Stomach (tissue), 9 donors: Measurements from ENCODE around the gene SHISA5. TPM values are rescaled to one million over a fixed set of nuclear protein-coding genes. Genes with fewer than 3 reads are reported as not detected.
A peak's percentile ranks its signal among the peaks of the same experiment; 100 is the strongest.
"Not testable (repeated sequence)": the region's sequence is repeated elsewhere in the genome, so short reads cannot be mapped to it uniquely, and the experiment has no call there.

Experiments
- DNase-seq, 2 donors: peaks; one replicate each; pipeline versions ENCODE4 v3.0.0 to v3.0.0-alpha.2; 2013 to 2019
- H3K27ac ChIP-seq, 5 donors: fragments of 200-600 bp in 4 of 5; sonication (generic) in 4 of 5; one replicate each; pipeline ENCODE4 v1.5.1; 2013 to 2019; ENCODE audit warnings: mild to moderate bottlenecking in 1 of 5, moderate library complexity in 1 of 5
- H3K27me3 ChIP-seq, 3 donors: fragments of 200-600 bp; sonication (generic); one replicate each; pipeline ENCODE4 v1.5.1; 2017 to 2019; ENCODE audit warnings: mixed run types in 1 of 3
- H3K36me3 ChIP-seq, 4 donors: fragments of 200-600 bp; sonication (generic); 1 replicate in 3 of 4; 2 replicates in 1 of 4; pipeline ENCODE4 v1.5.1; 2016 to 2019
- H3K4me1 ChIP-seq, 4 donors: fragments of 200-600 bp; sonication (generic); one replicate each; pipeline ENCODE4 v1.5.1; 2016 to 2019
- H3K4me3 ChIP-seq, 4 donors: fragments of 200-600 bp; sonication (generic) in 3 of 4; one replicate each; pipeline ENCODE4 v1.5.1; 2016 to 2019; ENCODE audit warnings: mild to moderate bottlenecking in 1 of 4
- H3K9me3 ChIP-seq, 4 donors: fragments of 200-600 bp; sonication (generic); one replicate each; pipeline ENCODE4 v1.5.1; 2016 to 2019
- EP300 ChIP-seq: sonication (generic); formaldehyde crosslinking; IDR thresholded peaks from one replicate; pipeline ENCODE4 v1.6.1; 2017; ENCODE audit warnings: antibody characterized with exemption
- POLR2A ChIP-seq, 4 donors: fragments of 450-650 bp; IDR thresholded peaks; one replicate each; pipeline ENCODE4 v1.6.1; 2016; ENCODE audit warnings: antibody characterized with exemption in 4 of 4, control low read depth in 2 of 4, mild to moderate bottlenecking in 1 of 4, moderate library complexity in 1 of 4
- POLR2AphosphoS5 ChIP-seq, 3 donors: sonication (generic); formaldehyde crosslinking; IDR thresholded peaks; one replicate each; pipeline ENCODE4 v1.6.1; 2016; ENCODE audit warnings: antibody characterized with exemption in 3 of 3
- WGBS, 5 donors: extraction: QIAGEN DNeasy Blood & Tissue Kit in 3 of 5; methylation state at CpG; one replicate each; pipeline versions ENCODE4 v1.1.5 to v1.1.7; 2013 to 2018; 5-methylcytosine and 5-hydroxymethylcytosine counted together
- intact Hi-C: fragments of 100-400 bp; cut with DNase I; formaldehyde crosslinking; loops from one replicate; pipeline ENCODE4 v1.15.1; 2023; ENCODE audit warnings: low total_unique reads
- polyA plus RNA-seq, 3 donors: library from polyadenylated mRNA; stranded (reverse); fragments of 200-250 nt; gene quantifications; one replicate each; pipeline ENCODE4 v1.2.3, GENCODE V29; 2013
- total RNA-seq, 5 donors: library from RNA; depleted of rRNA; stranded (reverse); fragments of >200 nt; gene quantifications; one replicate each; pipeline versions ENCODE4 v1.1.0 to v1.2.3, GENCODE V29; 2014 to 2016
- TF ChIP-seq, protein P1 (sequence below), 7 experiments: fragments of 450-650 bp in 4 of 7; fragments of 200-600 bp in 3 of 7; sonication (generic) in 3 of 7; IDR thresholded peaks; one replicate each; pipeline ENCODE4 v1.5.1; 2016 to 2019; ENCODE audit warnings: antibody characterized with exemption in 7 of 7, control low read depth in 2 of 7, mild to moderate bottlenecking in 1 of 7
- donor health status: healthy with polysubstance abuse.
- donor health status: Bipolar disorder and iron deficiency.
- donor health status: healthy.

Gene SHISA5
- total and polyA plus RNA-seq, 8 donors = 43.4 to 182 (median 58.1) TPM

DNA sequence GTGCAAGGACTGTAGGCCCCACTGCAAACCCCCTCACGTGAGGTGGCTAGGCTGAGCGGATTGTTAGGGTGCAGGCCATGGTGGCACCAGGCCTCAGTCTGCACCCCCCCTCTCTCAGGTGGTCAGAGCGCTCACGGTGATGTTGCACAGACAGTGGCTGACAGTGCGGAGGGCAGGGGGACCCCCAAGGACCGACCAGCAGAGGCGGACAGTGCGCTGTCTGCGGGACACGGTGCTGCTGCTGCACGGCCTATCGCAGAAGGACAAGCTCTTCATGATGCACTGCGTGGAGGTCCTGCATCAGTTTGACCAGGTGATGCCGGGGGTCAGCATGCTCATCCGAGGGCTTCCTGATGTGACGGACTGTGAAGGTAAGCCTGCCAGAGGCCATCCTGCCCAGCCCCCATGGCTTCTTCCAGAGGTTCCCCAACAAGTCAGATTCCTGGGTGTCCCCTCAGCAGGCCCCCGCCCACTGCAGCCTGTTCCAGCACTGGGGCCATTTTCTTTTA lies 39.2 kb downstream of the SHISA5 start:
- 81 to 95% (median 89%) methylated on average over 13 to 17 of the region's 17 CpGs for WGBS, 5 donors
- TF ChIP-seq, protein P1, sequence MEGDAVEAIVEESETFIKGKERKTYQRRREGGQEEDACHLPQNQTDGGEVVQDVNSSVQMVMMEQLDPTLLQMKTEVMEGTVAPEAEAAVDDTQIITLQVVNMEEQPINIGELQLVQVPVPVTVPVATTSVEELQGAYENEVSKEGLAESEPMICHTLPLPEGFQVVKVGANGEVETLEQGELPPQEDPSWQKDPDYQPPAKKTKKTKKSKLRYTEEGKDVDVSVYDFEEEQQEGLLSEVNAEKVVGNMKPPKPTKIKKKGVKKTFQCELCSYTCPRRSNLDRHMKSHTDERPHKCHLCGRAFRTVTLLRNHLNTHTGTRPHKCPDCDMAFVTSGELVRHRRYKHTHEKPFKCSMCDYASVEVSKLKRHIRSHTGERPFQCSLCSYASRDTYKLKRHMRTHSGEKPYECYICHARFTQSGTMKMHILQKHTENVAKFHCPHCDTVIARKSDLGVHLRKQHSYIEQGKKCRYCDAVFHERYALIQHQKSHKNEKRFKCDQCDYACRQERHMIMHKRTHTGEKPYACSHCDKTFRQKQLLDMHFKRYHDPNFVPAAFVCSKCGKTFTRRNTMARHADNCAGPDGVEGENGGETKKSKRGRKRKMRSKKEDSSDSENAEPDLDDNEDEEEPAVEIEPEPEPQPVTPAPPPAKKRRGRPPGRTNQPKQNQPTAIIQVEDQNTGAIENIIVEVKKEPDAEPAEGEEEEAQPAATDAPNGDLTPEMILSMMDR (IDR thresholded peaks at IDR 0.05) = no peak
- no peak for TF ChIP-seq POLR2A (IDR thresholded peaks at IDR 0.05)
- no peak for TF ChIP-seq POLR2AphosphoS5 (IDR thresholded peaks at IDR 0.05)
- no peak for TF ChIP-seq EP300

DNA sequence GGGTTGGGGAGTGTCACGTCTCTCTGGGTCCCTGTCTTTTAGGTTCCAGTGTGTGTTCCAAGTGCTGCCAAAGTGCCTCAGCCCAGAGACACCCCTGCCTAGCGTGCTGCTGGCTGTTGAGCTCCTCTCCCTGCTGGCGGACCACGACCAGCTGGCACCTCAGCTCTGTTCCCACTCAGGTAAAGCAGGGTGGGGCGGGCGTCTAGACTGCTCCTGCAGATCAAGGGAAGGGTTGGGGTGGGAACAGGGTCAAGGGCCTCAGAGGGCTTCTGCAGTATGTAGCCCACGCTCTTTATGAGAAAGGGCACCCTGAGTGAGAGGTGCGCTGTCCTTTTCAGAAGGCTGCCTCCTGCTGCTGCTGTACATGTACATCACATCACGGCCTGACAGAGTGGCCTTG lies 40.3 kb downstream of the SHISA5 start:
- WGBS, 5 donors = 81 to 90% (median 83%) methylated on average over 7 to 9 of the region's 9 CpGs
- H3K36me3 ChIP-seq = peaks cover 51 to 60% (median 54%) of the 10 kb centered on the region in 4 donors
- no peaks in the 10 kb centered on the region for H3K27me3 ChIP-seq
- TF ChIP-seq POLR2AphosphoS5 (IDR thresholded peaks at IDR 0.05) (no peak), EP300 (no peak), POLR2A (IDR thresholded peaks at IDR 0.05) (no peak)
- TF ChIP-seq, protein P1 (IDR thresholded peaks at IDR 0.05) = no peak
- no peak overlapping the region for H3K4me3 ChIP-seq
- H3K27ac ChIP-seq = peak overlapping the region in 2 of 5 donors; percentile 97 to 100
- intact Hi-C loops = loop anchor here (5.0 kb wide), 1 partner anchor 89 kb away; no protein-coding TSS in a partner anchor
- DNase-seq = no peak
- peaks cover 34 to 44% (median 39%) of the 10 kb centered on the region in 4 donors for H3K4me1 ChIP-seq
- H3K9me3 ChIP-seq = no peaks in the 10 kb centered on the region

More for the DNA sequence above, 39.2 kb downstream of the SHISA5 start:
- DNase-seq = no peak
- Histone ChIP-seq H3K36me3 (peaks cover 51 to 60% (median 54%) of the 10 kb centered on the region in 4 donors), H3K27ac (peak overlapping the region; percentile 97 to 100 (median 100)), H3K4me3 (no peak overlapping the region), H3K27me3 (no peaks in the 10 kb centered on the region), H3K4me1 (peaks cover 36 to 54% (median 49%) of the 10 kb centered on the region in 4 donors), H3K9me3 (no peaks in the 10 kb centered on the region)
- intact Hi-C loops = loop anchor here (5.0 kb wide), 1 partner anchor 88 kb away; no protein-coding TSS in a partner anchor

DNA sequence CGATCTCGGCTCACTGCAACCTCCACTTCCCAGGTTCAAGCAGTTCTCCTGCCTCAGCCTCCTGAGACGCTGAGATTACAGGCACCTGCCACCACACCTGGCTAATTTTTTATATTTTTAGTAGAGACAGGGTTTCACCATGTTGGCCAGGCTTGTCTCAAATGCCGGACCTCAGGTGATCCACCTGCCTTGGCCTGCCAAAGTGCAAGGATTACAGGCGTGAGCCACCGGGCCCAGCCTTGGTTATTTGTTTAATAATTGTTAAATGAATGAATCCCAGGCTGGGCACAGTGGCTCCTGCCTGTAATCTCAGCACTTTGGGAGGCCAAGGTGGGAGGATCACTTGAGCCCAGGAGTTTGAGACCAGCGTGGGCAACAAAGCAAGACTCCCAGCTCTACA lies 42.2 kb downstream of the SHISA5 start:
- intact Hi-C loops = loop anchor here (5.0 kb wide), 1 partner anchor 91 kb away; no protein-coding TSS in a partner anchor
- WGBS, 5 donors = 81 to 87% (median 87%) methylated on average over 7 of the region's 7 CpGs
- not testable (repeated sequence) for DNase-seq

DNA sequence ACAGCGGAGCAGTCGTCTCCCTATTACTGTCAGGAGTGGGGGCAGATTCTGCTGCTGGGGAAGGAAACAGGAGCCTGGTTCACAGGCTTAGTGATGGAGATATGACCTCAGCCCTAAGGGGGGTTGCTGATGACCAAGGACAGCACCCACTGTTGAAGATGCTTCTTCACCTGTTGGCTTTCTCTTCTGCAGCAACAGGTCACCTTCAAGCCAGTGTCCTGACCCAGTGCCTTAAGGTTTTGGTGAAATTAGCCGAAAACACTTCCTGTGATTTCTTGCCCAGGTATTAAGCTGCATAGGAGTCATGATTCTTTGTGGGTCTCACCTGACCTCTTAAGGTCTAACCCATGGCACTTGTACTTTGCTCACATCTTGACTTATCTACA lies 43.5 kb downstream of the SHISA5 start:
- intact Hi-C loops = loop anchor here (5.0 kb wide), 1 partner anchor 92 kb away; no protein-coding TSS in a partner anchor
- no peak overlapping the region for H3K4me3 ChIP-seq
- H3K4me1 ChIP-seq = peaks cover 7 to 13% (median 11%) of the 10 kb centered on the region in 4 donors
- WGBS, 5 donors = 90 to 98% (median 92%) methylated on average over 3 of the region's 3 CpGs
- H3K27me3 ChIP-seq = no peaks in the 10 kb centered on the region
- H3K36me3 ChIP-seq = peaks cover 32 to 72% (median 65%) of the 10 kb centered on the region in 4 donors
- no peaks in the 10 kb centered on the region for H3K9me3 ChIP-seq
- H3K27ac ChIP-seq = no peak overlapping the region
- DNase-seq = no peak
- TF ChIP-seq POLR2A (IDR thresholded peaks at IDR 0.05) (no peak), EP300 (no peak), POLR2AphosphoS5 (IDR thresholded peaks at IDR 0.05) (no peak)
- TF ChIP-seq, protein P1 (IDR thresholded peaks at IDR 0.05) = no peak

More for the DNA sequence above, 42.2 kb downstream of the SHISA5 start:
- H3K27me3 ChIP-seq, H3K4me3 ChIP-seq, H3K9me3 ChIP-seq, H3K27ac ChIP-seq: not testable (repeated sequence)
- peaks cover 32 to 60% (median 53%) of the 10 kb centered on the region in 4 donors for H3K36me3 ChIP-seq
- H3K4me1 ChIP-seq = peaks cover 14 to 24% (median 19%) of the 10 kb centered on the region in 4 donors
